HCT116 (cell line): ENCODE data around the gene ANKZF1. TPM values are rescaled to one million over a fixed set of nuclear protein-coding genes. Genes with fewer than 3 reads are reported as not detected.

Source experiments
- ATAC-seq: fragments of 200-7000 bp; cut with Tn5 transposase; 2 replicates; pipeline ENCODE4 v1.9.1; 2020; ENCODE audit warnings: mild to moderate bottlenecking, moderate library complexity
- BruUV-seq: library from RNA; stranded (reverse); fragments of 400-500 nt; replicated peaks from 2 replicates; lab custom pipeline; 2021; lab: Mats Ljungman, UMichigan
- CTCF ChIA-PET: fragments of 300-600 bp; sonication (Branson Sonifier 250); formaldehyde crosslinking; loops from one replicate; lab custom pipeline; 2021; ENCODE audit warnings: antibody characterized with exemption; lab: Charles Lee
- POLR2A ChIA-PET: fragments of 300-600, 350-600 bp; sonication (Branson Sonifier 250); formaldehyde crosslinking; loops from one replicate; lab custom pipeline; 2021; ENCODE audit warnings: antibody characterized with exemption; lab: Charles Lee
- RAD21 ChIA-PET, 2 experiments: fragments of 300-600 bp; sonication (Branson Sonifier 250); formaldehyde crosslinking; loops; one replicate each; lab custom pipeline; 2023; ENCODE audit warnings: low total read pairs in 2 of 2; ENCODE audit not compliant: uncharacterized antibody in 2 of 2, unreplicated experiment in 2 of 2, low non-redundant PET in 1 of 2; lab: Charles Lee
- DNase-seq: peaks from one replicate; pipeline ENCODE4 v3.0.0-alpha.2; 2010; ENCODE audit warnings: low read depth, low spot score
- H2AFZ ChIP-seq: fragments of 200-600 bp; shearing (Covaris generic), sonication (generic); 2 replicates; pipeline ENCODE4 v1.6.1; 2017; ENCODE audit warnings: low read depth, mixed run types, mixed read lengths, antibody characterized with exemption, low read length; ENCODE audit not compliant: poor library complexity, severe bottlenecking
- H3K27ac ChIP-seq: 2 replicates; pipeline ENCODE4 v1.5.1; 2012; ENCODE audit warnings: low read depth, low read length
- H3K27me3 ChIP-seq: fragments of 200-600 bp; sonication (generic); 2 replicates; pipeline ENCODE4 v1.6.1; 2016; ENCODE audit warnings: mixed run types, low read length, mixed read lengths; ENCODE audit not compliant: insufficient read depth
- H3K36me3 ChIP-seq, 2 experiments: fragments of 200-500 bp in 1 of 2; fragments of 200-600 bp in 1 of 2; sonication (Bioruptor generic) in 1 of 2; sonication (generic) in 1 of 2; 2 replicates each; pipeline versions ENCODE4 v1.5.1 to v1.6.1; 2014 to 2016; ENCODE audit warnings: low read length in 2 of 2, inconsistent platforms in 1 of 2, mixed read lengths in 1 of 2, mixed run types in 1 of 2; ENCODE audit not compliant: insufficient read depth in 2 of 2, control insufficient read depth in 1 of 2
- H3K4me1 ChIP-seq, 2 experiments: fragments of 200-600 bp in 1 of 2; sonication (generic) in 1 of 2; 2 replicates each; pipeline versions ENCODE4 v1.5.1 to v1.6.1; 2012 to 2017; ENCODE audit warnings: low read length in 2 of 2, inconsistent platforms in 1 of 2, mild to moderate bottlenecking in 1 of 2, mixed read lengths in 1 of 2, mixed run types in 1 of 2, moderate library complexity in 1 of 2; ENCODE audit not compliant: insufficient read depth in 2 of 2, control insufficient read depth in 1 of 2
- H3K4me2 ChIP-seq: fragments of 200-600 bp; sonication (generic); 2 replicates; pipeline ENCODE4 v1.6.1; 2017; ENCODE audit warnings: mixed run types, low read length, mixed read lengths
- H3K4me3 ChIP-seq, 2 experiments: fragments of 200-600 bp in 1 of 2; sonication (generic) in 1 of 2; replicated peaks in 1 of 2; 2 replicates each; pipeline ENCODE4 v1.5.1; 2011 to 2016; ENCODE audit warnings: low read length in 2 of 2, control low read depth in 1 of 2, low read depth in 1 of 2, mild to moderate bottlenecking in 1 of 2, mixed read lengths in 1 of 2, mixed run types in 1 of 2
- H3K79me2 ChIP-seq: fragments of 200-600 bp; sonication (generic); 2 replicates; pipeline ENCODE4 v1.6.1; 2017; ENCODE audit warnings: mild to moderate bottlenecking, mixed run types, low read length, moderate library complexity, mixed read lengths; ENCODE audit not compliant: insufficient read depth
- H3K9ac ChIP-seq: fragments of 200-600 bp; sonication (generic); 2 replicates; pipeline ENCODE4 v1.6.1; 2016; ENCODE audit warnings: low read length, mixed read lengths
- H3K9me2 ChIP-seq: fragments of 200-600 bp; sonication (generic), shearing (Covaris generic); 2 replicates; pipeline ENCODE4 v1.6.1; 2017; ENCODE audit warnings: mixed run types, mild to moderate bottlenecking, moderate library complexity; ENCODE audit not compliant: insufficient read depth
- H3K9me3 ChIP-seq, 2 experiments: fragments of 200-500 bp in 1 of 2; fragments of 200-600 bp in 1 of 2; sonication (Bioruptor generic) in 1 of 2; sonication (generic) in 1 of 2; 2 replicates each; pipeline ENCODE4 v1.6.1; 2014 to 2017; ENCODE audit warnings: low read length in 2 of 2, mixed read lengths in 2 of 2, inconsistent platforms in 1 of 2, low read depth in 1 of 2, mild to moderate bottlenecking in 1 of 2, mixed run types in 1 of 2, moderate library complexity in 1 of 2; ENCODE audit not compliant: control insufficient read depth in 1 of 2, insufficient read depth in 1 of 2
- H4K20me1 ChIP-seq: fragments of 200-600 bp; sonication (generic), shearing (Covaris generic); 2 replicates; pipeline ENCODE4 v1.6.1; 2017; ENCODE audit warnings: mixed run types, mild to moderate bottlenecking, moderate library complexity; ENCODE audit not compliant: insufficient read depth
- CBX3 ChIP-seq: IDR thresholded peaks from 2 replicates; pipeline ENCODE4 v1.6.1; 2012; ENCODE audit warnings: low read depth
- EGR1 ChIP-seq: IDR thresholded peaks from 2 replicates; pipeline ENCODE4 v1.6.1; 2012; ENCODE audit warnings: low read depth
- EZH2 ChIP-seq: fragments of 200-600 bp; sonication (generic); IDR thresholded peaks from 2 replicates; pipeline ENCODE4 v1.6.1; 2017; ENCODE audit warnings: antibody characterized with exemption, mixed run types
- EZH2phosphoT487 ChIP-seq: fragments of 200-600 bp; IDR thresholded peaks from 2 replicates; pipeline ENCODE4 v1.6.1; 2018; ENCODE audit warnings: antibody characterized with exemption, borderline replicate concordance
- FOSL1 ChIP-seq: IDR thresholded peaks from 2 replicates; pipeline ENCODE4 v1.6.1; 2012; ENCODE audit warnings: low read depth
- POLR2A ChIP-seq: IDR thresholded peaks from 2 replicates; pipeline ENCODE4 v1.7.0; 2011; ENCODE audit warnings: borderline replicate concordance; ENCODE audit not compliant: insufficient read depth, insufficient read length; ENCODE audit errors: extremely low read depth
- POLR2AphosphoS5 ChIP-seq: IDR thresholded peaks from 2 replicates; pipeline ENCODE4 v1.6.1; 2011; ENCODE audit warnings: mild to moderate bottlenecking, low read depth, low read length, moderate library complexity
- SIN3A ChIP-seq: IDR thresholded peaks from 2 replicates; pipeline ENCODE4 v1.6.1; 2012; ENCODE audit warnings: low read depth
- SP1 ChIP-seq: IDR thresholded peaks from 2 replicates; pipeline ENCODE4 v1.6.1; 2012; ENCODE audit warnings: low read depth
- SRF ChIP-seq: IDR thresholded peaks from 2 replicates; pipeline ENCODE4 v1.6.1; 2012; ENCODE audit warnings: low read depth
- YY1 ChIP-seq: IDR thresholded peaks from 2 replicates; pipeline ENCODE4 v1.6.1; 2011; ENCODE audit warnings: low read length, low read depth, moderate library complexity, mild to moderate bottlenecking; ENCODE audit not compliant: insufficient replicate concordance; ENCODE audit errors: extremely low read depth
- ZNF274 ChIP-seq: fragments of 200-500 bp; sonication (Bioruptor generic); IDR thresholded peaks from 2 replicates; pipeline ENCODE4 v1.6.1; 2014; ENCODE audit warnings: mild to moderate bottlenecking, low read depth, low read length, inconsistent platforms
- intact Hi-C: fragments of 100-400 bp; cut with micrococcal nuclease; formaldehyde crosslinking; loops from 2 replicates; pipeline ENCODE4 v1.10.0; 2022
- total RNA-seq: library from RNA; stranded (reverse); gene quantifications from one replicate; pipeline ENCODE4 v1.2.1, GENCODE V29; 2021; ENCODE audit not compliant: unreplicated experiment
- TF ChIP-seq, protein P1 (sequence below), 3 experiments: fragments of 200-600 bp in 1 of 3; sonication (generic) in 1 of 3; IDR thresholded peaks in 2 of 3; conservative IDR thresholded peaks in 1 of 3; 2 replicates each; pipeline ENCODE4 v1.5.1; 2012 to 2017; ENCODE audit warnings: low read depth in 2 of 3, low read length in 2 of 3, antibody characterized with exemption in 1 of 3, borderline replicate concordance in 1 of 3, control low read depth in 1 of 3, mild to moderate bottlenecking in 1 of 3, mixed read lengths in 1 of 3, mixed run types in 1 of 3, moderate library complexity in 1 of 3; ENCODE audit not compliant: insufficient read depth in 1 of 3
- TF ChIP-seq, protein P2 (sequence below): IDR thresholded peaks from 2 replicates; pipeline ENCODE4 v1.6.1; 2011; ENCODE audit warnings: mild to moderate bottlenecking, low read length, moderate library complexity; ENCODE audit not compliant: insufficient replicate concordance; ENCODE audit errors: extremely low read depth

The ANKZF1 gene
- total RNA-seq, 1 experiment from 2014 or later, result 64.7 TPM

DNA sequence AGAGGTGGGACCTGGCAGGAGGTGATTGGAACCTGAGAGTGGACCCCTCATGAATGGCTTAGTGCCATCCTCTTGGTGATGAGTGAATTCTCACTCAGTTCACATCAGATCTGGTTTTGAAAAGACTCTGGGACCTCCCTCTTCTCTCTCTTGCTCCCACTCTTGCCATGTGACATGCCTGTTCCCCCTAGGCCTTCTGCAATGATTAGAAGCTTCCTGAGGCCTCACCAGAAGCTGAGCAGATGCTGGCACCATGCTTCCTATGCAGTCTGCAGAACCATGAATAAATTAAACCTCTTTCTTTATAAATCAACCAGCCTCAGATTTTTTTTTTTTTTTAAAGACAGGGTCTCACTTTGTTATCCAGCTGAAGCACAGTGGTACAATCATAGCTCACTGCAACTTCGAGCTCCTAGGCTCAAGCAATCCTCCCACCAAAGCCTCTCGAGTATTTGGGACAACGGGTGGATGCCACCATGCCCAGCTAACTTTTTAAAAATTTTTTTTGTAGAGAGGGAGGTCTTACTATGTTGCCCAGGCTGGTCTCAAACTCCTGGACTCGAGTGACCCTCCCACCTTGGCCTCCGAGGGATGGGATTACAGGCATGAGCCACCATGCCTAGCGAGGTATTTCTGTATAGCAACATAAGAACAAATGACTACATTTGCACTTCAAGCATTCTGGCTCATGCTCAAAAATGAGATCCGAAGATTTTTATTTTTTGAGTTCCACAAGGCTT, 25.0 kb upstream of the ANKZF1 start:
- Histone ChIP-seq H2AFZ (no peak overlapping the region), H3K27me3 (no peaks in the 10 kb centered on the region), H3K9ac (no peak overlapping the region), H3K9me3 (peaks cover 0 to 9% of the 10 kb centered on the region in 2 experiments; a peak in 2 of 4 replicates), H3K79me2 (no peaks in the 10 kb centered on the region), H3K27ac (no peak overlapping the region), H3K4me2 (no peak overlapping the region), H3K4me1 (peaks cover 11 to 17% of the 10 kb centered on the region in 2 experiments), H3K9me2 (no peaks in the 10 kb centered on the region), H3K36me3 (peaks cover 7 to 11% of the 10 kb centered on the region in 2 experiments; a peak in 3 of 4 replicates), H3K4me3 (no peak overlapping the region), H4K20me1 (no peaks in the 10 kb centered on the region)
- BruUV-seq, result no TSS peak
- TF ChIP-seq SP1 (no peak), SIN3A (no peak), EGR1 (no peak), YY1 (no peak), EZH2 (no peak), FOSL1 (no peak), POLR2A (no peak), POLR2AphosphoS5 (no peak), EZH2phosphoT487 (no peak), CBX3 (no peak), SRF (no peak), ZNF274 (no peak)
- TF ChIP-seq, protein P1, sequence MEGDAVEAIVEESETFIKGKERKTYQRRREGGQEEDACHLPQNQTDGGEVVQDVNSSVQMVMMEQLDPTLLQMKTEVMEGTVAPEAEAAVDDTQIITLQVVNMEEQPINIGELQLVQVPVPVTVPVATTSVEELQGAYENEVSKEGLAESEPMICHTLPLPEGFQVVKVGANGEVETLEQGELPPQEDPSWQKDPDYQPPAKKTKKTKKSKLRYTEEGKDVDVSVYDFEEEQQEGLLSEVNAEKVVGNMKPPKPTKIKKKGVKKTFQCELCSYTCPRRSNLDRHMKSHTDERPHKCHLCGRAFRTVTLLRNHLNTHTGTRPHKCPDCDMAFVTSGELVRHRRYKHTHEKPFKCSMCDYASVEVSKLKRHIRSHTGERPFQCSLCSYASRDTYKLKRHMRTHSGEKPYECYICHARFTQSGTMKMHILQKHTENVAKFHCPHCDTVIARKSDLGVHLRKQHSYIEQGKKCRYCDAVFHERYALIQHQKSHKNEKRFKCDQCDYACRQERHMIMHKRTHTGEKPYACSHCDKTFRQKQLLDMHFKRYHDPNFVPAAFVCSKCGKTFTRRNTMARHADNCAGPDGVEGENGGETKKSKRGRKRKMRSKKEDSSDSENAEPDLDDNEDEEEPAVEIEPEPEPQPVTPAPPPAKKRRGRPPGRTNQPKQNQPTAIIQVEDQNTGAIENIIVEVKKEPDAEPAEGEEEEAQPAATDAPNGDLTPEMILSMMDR (IDR thresholded peaks at IDR 0.05 in 2 of 3, conservative IDR thresholded peaks at IDR 0.05 in 1 of 3; ENCODE audit: borderline replicate concordance in 1 of 3, insufficient read depth in 1 of 3, low read depth in 2 of 3, low read length in 2 of 3), result no peak
- TF ChIP-seq, protein P2, sequence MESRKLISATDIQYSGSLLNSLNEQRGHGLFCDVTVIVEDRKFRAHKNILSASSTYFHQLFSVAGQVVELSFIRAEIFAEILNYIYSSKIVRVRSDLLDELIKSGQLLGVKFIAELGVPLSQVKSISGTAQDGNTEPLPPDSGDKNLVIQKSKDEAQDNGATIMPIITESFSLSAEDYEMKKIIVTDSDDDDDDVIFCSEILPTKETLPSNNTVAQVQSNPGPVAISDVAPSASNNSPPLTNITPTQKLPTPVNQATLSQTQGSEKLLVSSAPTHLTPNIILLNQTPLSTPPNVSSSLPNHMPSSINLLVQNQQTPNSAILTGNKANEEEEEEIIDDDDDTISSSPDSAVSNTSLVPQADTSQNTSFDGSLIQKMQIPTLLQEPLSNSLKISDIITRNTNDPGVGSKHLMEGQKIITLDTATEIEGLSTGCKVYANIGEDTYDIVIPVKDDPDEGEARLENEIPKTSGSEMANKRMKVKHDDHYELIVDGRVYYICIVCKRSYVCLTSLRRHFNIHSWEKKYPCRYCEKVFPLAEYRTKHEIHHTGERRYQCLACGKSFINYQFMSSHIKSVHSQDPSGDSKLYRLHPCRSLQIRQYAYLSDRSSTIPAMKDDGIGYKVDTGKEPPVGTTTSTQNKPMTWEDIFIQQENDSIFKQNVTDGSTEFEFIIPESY, result no peak
- ChIA-PET CTCF (no interaction called here), RAD21 (no interaction called here), POLR2A (no interaction called here)
- DNase-seq, result no peak
- no peak for ATAC-seq
- intact Hi-C loops, result no loop called here
